Skeletal muscle tissue (tissue), 5 donors: ENCODE results near the gene TMEM11. TPM values are rescaled to one million over a fixed set of nuclear protein-coding genes. Genes with fewer than 3 reads are reported as not detected.

Source experiments
- H3K27ac ChIP-seq: one replicate; pipeline ENCODE4 v1.7.0; 2013; ENCODE audit warnings: mild to moderate bottlenecking, low read depth, low read length, inconsistent platforms
- H3K27me3 ChIP-seq, 3 donors: one replicate each; pipeline ENCODE4 v1.7.0; 2013; ENCODE audit warnings: low read length in 3 of 3; ENCODE audit not compliant: control insufficient read depth in 3 of 3, insufficient read depth in 3 of 3
- H3K36me3 ChIP-seq, 3 donors: one replicate each; pipeline ENCODE4 v1.7.0; 2013; ENCODE audit warnings: low read length in 3 of 3; ENCODE audit not compliant: control insufficient read depth in 3 of 3, insufficient read depth in 3 of 3
- H3K4me1 ChIP-seq, 3 donors: one replicate each; pipeline ENCODE4 v1.7.0; 2013; ENCODE audit warnings: low read length in 3 of 3, mild to moderate bottlenecking in 3 of 3; ENCODE audit not compliant: control insufficient read depth in 3 of 3, insufficient read depth in 3 of 3
- H3K4me3 ChIP-seq, 3 donors: one replicate each; pipeline ENCODE4 v1.7.0; 2013; ENCODE audit warnings: low read length in 3 of 3
- H3K9ac ChIP-seq, 3 donors: one replicate each; pipeline ENCODE4 v1.7.0; 2013; ENCODE audit warnings: low read length in 3 of 3, mild to moderate bottlenecking in 3 of 3, moderate library complexity in 2 of 3, low read depth in 1 of 3
- H3K9me3 ChIP-seq, 3 donors: one replicate each; pipeline ENCODE4 v1.7.0; 2013; ENCODE audit warnings: low read length in 3 of 3; ENCODE audit not compliant: control insufficient read depth in 3 of 3
- small RNA-seq: library from RNA; depleted of rRNA; stranded (forward); fragments of <200 nt; gene quantifications from one replicate; pipeline ENCODE3, GENCODE V24; 2014
- total RNA-seq: library from RNA; depleted of rRNA; stranded (reverse); fragments of >200 nt; gene quantifications from one replicate; pipeline ENCODE4 v1.2.3, GENCODE V29; 2014
- donor health status: Osteomylitis.

Gene TMEM11
- total RNA-seq, 1 donor from 2014 or later, result 20.9 TPM

GRCh38 chr17:21160401-21160800 is 53.6 kb downstream of the TMEM11 start:
- H3K27me3 ChIP-seq, result no peaks in the 10 kb centered on the region
- H3K4me1 ChIP-seq, result peaks cover 25 to 36% (median 30%) of the 10 kb centered on the region in 3 donors
- H3K36me3 ChIP-seq, result no peaks in the 10 kb centered on the region
- no peaks in the 10 kb centered on the region for H3K9me3 ChIP-seq
- H3K27ac ChIP-seq, result peak overlapping the region; percentile 98
- H3K9ac ChIP-seq, result peak overlapping the region in 2 of 3 donors; percentile 82
- H3K4me3 ChIP-seq, result peak overlapping the region in 1 of 3 donors; percentile 33

GRCh38 chr17:21157586-21158370 is 56.2 kb downstream of the TMEM11 start:
- Histone ChIP-seq H3K27ac (peak overlapping the region; percentile 2), H3K9me3 (no peaks in the 10 kb centered on the region), H3K4me3 (no peak overlapping the region), H3K27me3 (no peaks in the 10 kb centered on the region), H3K36me3 (no peaks in the 10 kb centered on the region), H3K4me1 (peaks cover 14 to 17% (median 16%) of the 10 kb centered on the region in 3 donors), H3K9ac (no peak overlapping the region)

- H3K4me1 ChIP-seq, result peaks cover 0 to 2% (median 0%) of the 10 kb centered on the region in 3 donors
- H3K27me3 ChIP-seq, result no peaks in the 10 kb centered on the region
- no peak overlapping the region for H3K4me3 ChIP-seq
- H3K9me3 ChIP-seq, result no peaks in the 10 kb centered on the region
- H3K9ac ChIP-seq, result no peak overlapping the region
- no peaks in the 10 kb centered on the region for H3K36me3 ChIP-seq
- H3K27ac ChIP-seq, result no peak overlapping the region
These were observed 61.2 kb downstream of the TMEM11 start for GRCh38 chr17:21152731-21153130.

- H3K9me3 ChIP-seq, result no peaks in the 10 kb centered on the region
- no peak overlapping the region for H3K4me3 ChIP-seq
- H3K27ac ChIP-seq, result no peak overlapping the region
- H3K4me1 ChIP-seq, result peaks cover 5 to 10% (median 9%) of the 10 kb centered on the region in 3 donors
- no peaks in the 10 kb centered on the region for H3K36me3 ChIP-seq
- H3K27me3 ChIP-seq, result no peaks in the 10 kb centered on the region
- no peak overlapping the region for H3K9ac ChIP-seq
These were observed 64.3 kb downstream of the TMEM11 start for GRCh38 chr17:21149621-21150020.

Small RNAs within 50 kb of the gene (small RNA-seq; reads per million reads assigned to genes)
- gene RN7SL426P, result not detected

Other genes starting within 250 kb of the TMEM11 start
- gene USP22, start 171.2 kb downstream of the TMEM11 start, total RNA-seq, result 156 TPM
- gene DHRS7B, start 87.2 kb downstream of the TMEM11 start, total RNA-seq, result 29.7 TPM
- 3.7 TPM for gene NATD1, start 39.2 kb upstream of the TMEM11 start, total RNA-seq
- 11.5 TPM for gene MAP2K3, start 70.5 kb upstream of the TMEM11 start, total RNA-seq
- 14.6 TPM for gene KCNJ12, start 162.2 kb upstream of the TMEM11 start, total RNA-seq